GM10847 (cell line): ENCODE measurements around the gene GNAO1.

ENCODE experiments used
- POLR2A ChIP-seq: IDR thresholded peaks from 2 replicates; pipeline ENCODE4 v1.6.1; 2011; ENCODE audit not compliant: insufficient read length; ENCODE audit errors: extremely low read depth

GNAO1 gene

DNA sequence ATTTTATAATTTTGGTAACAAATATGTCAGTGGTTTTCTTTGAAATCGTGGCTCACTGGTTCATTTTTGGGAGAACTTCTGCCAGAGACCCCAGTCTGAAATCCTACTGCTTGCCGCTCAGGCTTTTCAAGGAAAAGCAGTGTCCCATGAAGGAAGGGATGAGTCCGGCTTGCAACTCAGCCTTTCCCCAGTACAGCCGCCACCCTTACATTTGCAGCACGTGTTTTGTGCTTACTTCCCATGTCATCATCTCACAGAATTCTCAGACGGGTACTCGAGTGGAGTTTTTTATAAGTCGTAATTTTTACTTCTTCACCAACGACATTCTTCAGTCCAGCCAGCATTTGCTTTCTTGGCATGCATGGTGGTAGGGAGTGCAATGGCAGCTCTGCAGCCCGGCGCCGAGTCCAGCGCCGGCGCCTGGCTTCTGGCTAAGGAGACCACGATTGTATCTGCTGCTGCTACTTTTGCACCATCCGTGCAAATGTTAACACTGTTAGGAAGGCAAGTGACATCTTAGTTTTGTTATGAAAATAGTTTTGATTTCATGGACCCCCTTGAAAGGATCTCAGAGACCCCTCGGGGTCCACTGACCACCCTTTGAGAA lies 123.1 kb downstream of the GNAO1 start:
- no peak for TF ChIP-seq POLR2A

DNA sequence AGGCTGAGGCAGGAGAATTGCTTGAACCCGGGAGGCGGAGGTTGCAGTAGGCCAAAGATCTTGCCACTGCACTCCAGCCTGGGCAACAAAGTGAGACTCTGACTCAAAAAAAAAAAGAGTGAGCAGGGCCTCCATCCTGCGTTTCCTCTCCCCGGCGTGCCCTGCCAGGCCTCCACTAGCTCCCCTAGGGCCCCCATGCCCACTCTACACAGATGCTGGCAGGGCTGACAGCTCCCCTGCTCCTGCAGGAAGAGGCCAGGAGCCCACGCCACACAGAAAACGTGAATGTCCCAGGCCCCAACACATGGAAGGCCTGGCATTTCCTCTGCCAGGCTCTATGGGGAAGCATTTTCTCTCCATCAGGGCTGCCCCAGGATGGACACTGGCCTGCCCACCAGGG lies 124.7 kb downstream of the GNAO1 start:
- no peak for TF ChIP-seq POLR2A

DNA sequence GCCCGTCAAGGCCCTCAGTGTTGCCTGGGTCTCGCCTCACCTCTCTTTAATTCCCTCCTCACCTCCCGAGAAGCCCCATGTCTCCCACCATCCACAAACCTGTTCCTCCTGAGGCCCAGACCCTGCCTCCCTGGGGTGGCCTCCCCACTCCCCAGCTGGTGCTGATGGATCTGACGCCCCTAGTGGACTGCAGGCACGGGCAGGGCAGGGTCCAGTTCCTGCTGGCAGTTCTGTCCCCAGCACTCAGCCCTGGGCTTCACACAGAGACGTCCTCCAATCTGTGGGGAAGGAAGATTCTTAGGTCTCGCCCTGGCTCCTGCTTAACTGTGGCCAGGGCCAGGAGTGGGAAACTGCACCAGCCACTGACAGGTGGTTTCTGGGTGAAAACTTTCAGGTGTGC lies 125.3 kb downstream of the GNAO1 start:
- no peak for TF ChIP-seq POLR2A

DNA sequence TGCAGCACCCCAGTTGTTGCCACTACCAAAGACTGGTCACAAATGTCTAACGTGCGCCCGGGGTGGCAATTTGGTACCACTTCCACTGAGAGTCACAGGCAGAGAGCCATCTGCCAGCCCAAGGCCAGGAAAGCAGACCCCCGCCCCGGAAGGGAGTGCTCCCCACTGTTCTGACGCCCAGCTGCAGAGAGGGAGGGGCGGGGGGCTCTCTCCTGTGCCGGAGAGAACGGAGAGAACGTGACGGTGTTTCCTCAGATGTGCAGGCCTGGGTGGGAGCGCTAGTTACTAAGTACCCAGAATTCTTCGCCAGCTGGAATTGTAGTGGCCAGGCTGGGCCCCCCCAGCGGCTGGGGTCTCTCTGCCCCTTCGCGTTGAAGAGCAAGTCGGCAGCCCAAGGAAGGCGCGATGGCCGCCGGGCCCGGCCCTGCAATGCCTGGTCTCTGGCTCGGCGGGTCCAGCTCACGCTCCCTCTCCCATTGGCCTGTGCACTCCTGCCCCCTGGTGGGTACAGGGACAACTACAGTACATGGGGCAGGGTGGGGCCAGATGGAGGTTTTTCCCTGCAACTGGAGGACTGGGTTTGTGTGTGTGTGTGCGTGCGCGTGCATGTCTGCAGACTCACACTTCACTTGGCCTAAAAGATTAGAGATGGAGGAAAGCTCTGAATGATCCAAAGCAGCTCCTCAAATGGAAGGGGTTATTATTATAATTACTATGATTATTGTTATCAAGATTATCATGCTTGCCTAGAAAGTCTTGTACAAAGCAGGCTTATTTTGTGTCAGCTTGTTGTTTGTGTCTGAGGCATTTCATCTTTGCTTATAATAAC lies 126.9 kb downstream of the GNAO1 start:
- TF ChIP-seq POLR2A, result no peak

DNA sequence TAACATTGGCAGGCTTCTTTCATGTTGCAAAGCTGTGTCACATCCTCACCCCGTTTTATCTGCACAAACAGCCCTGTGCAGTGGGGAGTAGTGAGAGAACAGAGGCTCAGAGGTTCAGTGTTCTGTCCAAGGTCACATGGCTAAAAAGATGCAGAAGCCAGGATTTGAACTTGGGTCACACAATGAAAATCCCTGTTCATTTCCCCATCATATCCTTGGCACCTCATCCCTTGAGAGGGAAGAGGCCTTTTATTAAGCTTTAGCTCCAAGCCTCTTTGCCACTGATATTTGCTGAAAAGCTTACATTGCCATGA lies 127.5 kb downstream of the GNAO1 start:
- no peak for TF ChIP-seq POLR2A

DNA sequence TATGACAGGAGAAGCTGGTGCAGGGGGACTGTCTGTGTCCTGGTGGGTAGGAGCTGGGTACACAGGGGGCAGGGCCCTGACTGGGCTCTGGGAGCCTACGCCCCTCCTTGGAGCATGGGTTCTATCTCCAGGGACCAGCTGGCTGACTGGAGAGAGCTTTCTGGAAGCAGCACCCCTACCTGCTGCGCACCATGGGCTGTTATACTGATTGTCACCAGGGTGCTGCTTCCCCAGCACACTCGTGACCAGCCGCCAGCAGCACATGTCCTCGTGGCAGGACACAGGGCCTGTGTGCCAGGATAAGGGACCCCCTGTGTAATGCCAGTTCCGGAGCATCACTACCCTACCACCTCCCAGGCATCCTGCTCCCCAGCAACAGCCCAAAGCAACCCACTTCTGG lies 128.1 kb downstream of the GNAO1 start:
- no peak for TF ChIP-seq POLR2A

DNA sequence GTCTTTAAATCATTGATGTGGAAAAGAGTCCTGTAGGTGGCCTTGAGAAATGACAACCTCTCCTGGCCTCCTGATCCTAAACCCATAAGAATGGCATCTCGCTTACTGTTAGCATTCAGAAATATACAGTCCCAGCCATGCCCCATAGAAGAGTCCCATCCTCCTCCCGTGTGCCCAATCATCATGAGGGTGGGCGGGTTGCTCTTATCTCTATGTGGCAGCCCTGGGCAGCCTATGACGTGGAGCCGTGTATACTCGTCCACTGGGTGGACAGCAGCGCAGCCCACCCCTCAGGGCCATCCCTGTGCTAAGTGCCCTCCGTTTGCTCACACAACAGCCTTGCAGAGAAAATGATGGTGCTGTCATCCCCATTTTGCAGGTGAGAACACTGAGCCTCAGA lies 128.8 kb downstream of the GNAO1 start:
- no peak for TF ChIP-seq POLR2A

DNA sequence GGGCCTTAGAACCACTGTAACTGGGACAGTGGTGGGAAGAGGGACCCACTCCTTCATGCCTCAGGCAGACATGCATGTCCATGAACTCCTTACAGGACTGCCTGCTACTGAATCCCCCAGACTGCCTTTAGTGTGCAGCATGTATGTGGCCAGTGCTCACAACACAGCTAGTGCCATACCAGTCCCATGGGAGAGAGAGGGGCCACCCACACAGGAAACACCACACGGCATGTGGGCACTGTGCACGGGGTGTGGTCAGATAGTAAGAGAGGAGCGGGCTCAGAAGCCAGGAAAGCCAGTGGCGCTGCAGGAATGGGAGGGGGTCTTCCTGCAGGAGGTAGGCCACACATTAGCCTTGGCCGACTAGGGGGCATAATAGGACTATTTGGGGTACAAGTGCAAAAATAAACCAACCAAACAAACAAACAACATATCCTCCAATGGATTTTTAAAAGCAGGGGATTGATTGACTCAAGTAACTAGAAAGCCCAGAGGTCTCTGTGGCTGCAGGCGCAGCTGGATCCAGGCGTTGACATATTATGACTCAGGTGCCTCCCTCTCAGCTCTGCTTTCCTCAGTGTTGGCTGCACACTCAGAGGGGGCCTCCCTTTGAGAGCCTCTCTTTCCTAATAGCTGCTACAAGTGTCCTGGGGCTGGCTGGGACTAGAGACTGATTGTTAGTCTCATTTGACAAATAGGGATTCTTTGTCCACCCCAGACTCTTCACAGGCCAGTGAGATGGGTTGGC lies 129.7 kb downstream of the GNAO1 start:
- no peak for TF ChIP-seq POLR2A

DNA sequence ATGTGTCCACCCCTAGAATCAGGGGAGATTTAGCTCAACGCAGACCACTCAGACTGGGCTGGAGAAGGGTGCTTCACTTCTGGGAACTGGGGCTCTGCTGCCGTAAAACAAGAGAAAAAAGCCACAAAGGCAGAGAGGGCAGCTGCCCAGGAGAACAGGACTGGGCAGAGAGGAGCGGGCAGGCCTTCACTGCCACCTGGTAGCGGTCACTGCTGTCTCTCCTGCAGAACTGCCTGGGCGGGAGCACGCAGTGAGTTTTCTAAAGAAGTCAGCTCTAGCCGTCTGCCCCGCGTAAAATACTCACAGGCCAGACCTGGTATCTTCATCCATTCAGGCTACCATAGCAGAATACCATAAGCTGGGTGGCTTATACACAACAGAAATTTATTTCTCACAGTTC lies 130.3 kb downstream of the GNAO1 start:
- no peak for TF ChIP-seq POLR2A

DNA sequence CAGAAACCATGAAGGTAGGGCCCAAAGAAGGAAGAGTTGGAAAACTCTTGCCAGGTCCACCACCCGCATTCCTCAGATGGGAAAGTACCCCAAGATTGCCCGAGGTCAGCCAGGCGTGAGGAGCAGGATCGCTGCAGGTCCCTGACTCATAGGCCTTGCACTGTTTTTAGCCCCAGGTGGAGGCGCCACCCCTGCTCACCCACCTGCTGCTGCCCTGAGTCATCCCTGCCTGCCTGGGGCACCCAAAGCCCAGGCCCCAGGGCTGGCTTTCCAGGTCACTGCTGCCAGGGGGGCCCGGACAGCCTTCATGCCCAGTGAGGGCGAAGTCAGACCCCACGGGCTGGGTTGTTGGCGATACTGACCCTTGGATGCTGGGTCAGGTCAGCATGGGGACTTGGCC lies 133.1 kb downstream of the GNAO1 start:
- TF ChIP-seq POLR2A, result no peak

DNA sequence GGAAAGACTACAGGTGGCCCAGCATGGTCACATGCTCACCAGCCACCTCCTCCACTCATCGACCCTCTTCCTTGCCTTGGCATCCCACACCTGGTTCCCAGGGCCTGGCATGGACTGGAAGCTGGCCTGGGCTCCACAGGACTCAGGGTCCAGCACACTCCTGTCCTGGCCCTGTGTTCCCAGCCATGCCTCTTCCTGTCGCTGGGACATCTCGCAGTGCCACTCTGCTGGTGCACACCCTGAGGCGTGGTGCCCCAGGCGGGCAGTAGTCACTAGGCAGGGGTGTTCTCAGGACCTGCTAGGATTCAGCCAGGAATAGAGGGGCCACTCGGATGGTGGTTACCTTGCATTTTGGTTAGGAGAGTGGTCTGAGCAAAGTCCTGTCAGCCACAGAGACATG lies 134.7 kb downstream of the GNAO1 start:
- no peak for TF ChIP-seq POLR2A

DNA sequence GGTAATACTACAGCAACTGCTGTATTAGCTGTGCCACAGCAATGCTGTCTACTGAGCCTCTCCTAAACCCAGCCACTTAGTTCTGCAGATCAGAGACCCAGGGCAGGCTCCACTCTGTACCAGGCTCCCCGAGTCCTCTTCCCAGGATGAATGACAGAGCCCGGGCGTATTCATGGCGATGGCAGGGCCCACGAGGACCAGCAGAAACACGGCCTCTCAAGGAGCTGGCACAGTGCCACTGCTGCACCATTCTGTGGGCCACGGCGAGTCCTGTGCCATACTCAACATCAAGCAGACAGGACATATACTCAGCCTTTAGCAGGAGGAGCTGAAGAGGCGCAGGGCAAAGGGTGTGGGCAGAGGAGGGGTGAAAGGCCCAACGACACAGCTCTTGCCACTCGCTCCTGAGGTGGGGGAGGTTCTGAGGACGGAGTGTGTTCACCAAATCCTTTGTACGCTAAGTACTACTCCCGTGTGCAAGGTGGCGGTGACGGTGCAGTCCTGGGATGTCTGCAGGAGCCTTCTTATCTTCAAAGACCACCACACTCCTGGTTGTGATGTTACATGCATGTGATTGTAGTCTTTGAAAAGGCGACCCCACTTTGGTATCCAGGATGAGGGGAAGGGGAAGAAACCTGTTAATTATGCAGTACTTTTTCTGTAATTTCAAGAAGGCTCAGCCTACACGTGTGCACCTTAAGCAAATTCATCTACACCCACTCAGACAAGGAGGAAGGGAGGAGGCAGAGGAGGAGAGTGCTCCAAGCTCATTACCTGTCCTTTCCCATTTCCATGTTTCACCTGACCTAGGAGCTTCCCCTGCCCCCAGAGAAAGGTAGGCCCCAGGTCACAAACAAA lies 136.0 kb downstream of the GNAO1 start:
- TF ChIP-seq POLR2A, result no peak

DNA sequence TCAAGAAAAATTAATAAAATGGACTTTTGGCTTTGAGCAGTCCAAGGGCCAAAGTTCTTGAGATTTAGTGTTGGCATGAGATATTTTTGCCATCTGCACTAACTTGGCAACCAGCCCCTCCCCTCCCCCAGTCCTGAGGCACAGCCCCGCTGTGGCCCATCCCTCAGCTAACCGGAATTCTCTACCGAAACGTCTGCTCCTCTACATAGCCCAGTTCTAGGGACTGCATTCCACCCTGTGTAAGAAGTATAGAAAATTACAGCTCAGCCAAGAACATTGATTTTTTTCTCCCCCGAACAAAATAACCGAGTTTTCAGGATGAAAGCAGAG lies 136.6 kb downstream of the GNAO1 start:
- no peak for TF ChIP-seq POLR2A

DNA sequence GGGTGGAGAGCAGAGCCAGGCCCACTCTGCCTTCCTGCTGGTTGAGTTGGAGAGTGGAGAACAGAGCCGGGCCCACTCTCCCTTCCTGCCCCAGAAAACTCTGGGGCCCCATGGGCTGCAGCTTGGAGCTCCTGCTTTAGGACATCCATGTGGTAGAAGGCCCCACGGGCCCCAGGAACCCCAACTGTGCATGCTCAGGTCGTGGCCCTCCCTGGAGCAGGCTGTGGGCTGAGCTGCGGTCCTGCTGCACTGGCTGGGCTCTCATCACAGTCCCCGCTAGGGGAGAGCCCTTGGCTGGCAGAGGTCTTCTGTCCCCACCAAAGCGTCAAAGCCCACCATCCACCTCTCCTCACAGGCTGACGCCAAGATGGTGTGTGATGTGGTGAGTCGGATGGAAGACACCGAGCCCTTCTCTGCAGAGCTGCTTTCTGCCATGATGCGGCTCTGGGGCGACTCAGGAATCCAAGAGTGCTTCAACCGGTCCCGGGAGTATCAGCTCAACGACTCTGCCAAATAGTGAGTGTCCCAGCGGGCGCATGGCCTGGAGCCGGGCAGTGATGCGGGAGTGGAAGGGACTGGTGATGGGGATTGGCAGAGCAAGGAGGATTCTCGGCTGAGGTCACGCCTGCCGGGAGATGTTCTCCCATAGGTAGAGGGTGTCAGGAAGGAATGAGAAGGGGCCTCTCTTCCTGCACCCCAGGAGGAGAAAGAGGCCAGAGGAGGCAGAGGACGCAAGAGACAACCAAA lies 137.2 kb downstream of the GNAO1 start:
- TF ChIP-seq POLR2A, result no peak

DNA sequence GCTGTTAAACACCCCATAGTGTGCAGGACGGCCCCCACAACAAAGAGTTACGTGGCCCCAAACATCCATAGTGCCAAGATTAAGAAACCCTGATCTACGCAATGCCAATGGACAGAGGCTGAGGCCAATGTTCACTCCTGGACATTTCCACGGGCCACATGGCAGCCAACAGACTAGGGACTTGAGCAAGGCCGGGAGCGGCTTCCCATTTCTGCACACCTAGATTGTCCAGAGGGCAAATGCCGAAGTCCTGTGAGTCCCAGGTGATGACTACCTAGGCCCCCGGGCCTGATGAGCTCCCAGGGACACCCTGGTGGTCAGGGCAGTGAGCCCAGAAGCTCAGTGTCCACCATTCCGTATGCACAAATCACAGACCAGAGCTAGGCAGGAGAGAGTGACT lies 138.6 kb downstream of the GNAO1 start:
- TF ChIP-seq POLR2A, result no peak
